ENCODE results near the gene OR4C15. TPM values are rescaled to one million over a fixed set of nuclear protein-coding genes. Genes with fewer than 3 reads are reported as not detected.

OR4C15 gene
- total RNA-seq, result not detected in 2 replicates

- no peaks in the 10 kb centered on the region for H3K36me3 Mint-ChIP-seq (ENCODE audit: low read depth)
- intact Hi-C loops (cut with micrococcal nuclease), result no loop called here
- no peak for DNase-seq
- no peaks in the 10 kb centered on the region for H3K27me3 Mint-ChIP-seq
- H3K27ac Mint-ChIP-seq, result no peak within 1 kb of the TSS
- H3K4me1 Mint-ChIP-seq, result no peaks in the 10 kb centered on the region
- peaks cover 24% of the 10 kb centered on the region for H3K9me3 Mint-ChIP-seq
- no peak within 1 kb of the TSS for H3K4me3 Mint-ChIP-seq
Measured at GRCh38 chr11:55554169-55554568, at the start of gene OR4C15. Gene OR4C15, plus strand, starts transcription at chr11:55554469. Its CDS starts 0 bp downstream, at chr11:55554469.

- Mint-ChIP-seq H3K4me3 (no peak within 1 kb of the TSS), H3K36me3 (ENCODE audit: low read depth) (no peaks in the 10 kb centered on the region), H3K4me1 (no peaks in the 10 kb centered on the region), H3K27me3 (no peaks in the 10 kb centered on the region), H3K9me3 (peaks cover 6% of the 10 kb centered on the region), H3K27ac (no peak within 1 kb of the TSS)
- DNase-seq, result no peak
- intact Hi-C loops (cut with micrococcal nuclease), result no loop called here
Measured at GRCh38 chr11:55571828-55572227, 17.6 kb downstream of the OR4C15 start, which contains the start of gene OR4C16. Gene OR4C16, plus strand, starts transcription at chr11:55572128. Its CDS starts 0 bp downstream, at chr11:55572128.

DNA sequence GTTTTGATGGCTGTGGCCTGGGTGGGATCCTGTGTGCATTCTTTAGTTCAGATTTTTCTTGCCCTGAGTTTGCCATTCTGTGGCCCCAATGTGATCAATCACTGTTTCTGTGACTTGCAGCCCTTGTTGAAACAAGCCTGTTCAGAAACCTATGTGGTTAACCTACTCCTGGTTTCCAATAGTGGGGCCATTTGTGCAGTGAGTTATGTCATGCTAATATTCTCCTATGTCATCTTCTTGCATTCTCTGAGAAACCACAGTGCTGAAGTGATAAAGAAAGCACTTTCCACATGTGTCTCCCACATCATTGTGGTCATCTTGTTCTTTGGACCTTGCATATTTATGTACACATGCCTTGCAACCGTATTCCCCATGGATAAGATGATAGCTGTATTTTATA is 18.3 kb downstream of the OR4C15 start:
- Mint-ChIP-seq H3K4me1 (no peaks in the 10 kb centered on the region), H3K27ac (no peak overlapping the region), H3K36me3 (ENCODE audit: low read depth) (no peaks in the 10 kb centered on the region), H3K4me3 (no peak overlapping the region), H3K27me3 (no peaks in the 10 kb centered on the region), H3K9me3 (peaks cover 6% of the 10 kb centered on the region)
- DNase-seq, result no peak
- intact Hi-C loops (cut with micrococcal nuclease), result no loop called here

Other genes with a start within 250 kb of the OR4C15 start
- not detected in 2 replicates for gene OR4A16, start 211.3 kb upstream of the OR4C15 start, total RNA-seq
- not detected in 2 replicates for gene OR4A15, start 186.5 kb upstream of the OR4C15 start, total RNA-seq
- not detected in 2 replicates for gene OR4C16, start 17.7 kb downstream of the OR4C15 start, total RNA-seq
- not detected in 2 replicates for gene OR4C11, start 53.2 kb downstream of the OR4C15 start, total RNA-seq
- gene OR4P4, start 80.6 kb downstream of the OR4C15 start, total RNA-seq, result not detected in 2 replicates
- not detected in 2 replicates for gene OR4S2, start 93.9 kb downstream of the OR4C15 start, total RNA-seq
- not detected in 2 replicates for gene OR4C6, start 107.7 kb downstream of the OR4C15 start, total RNA-seq
- not detected in 2 replicates for gene OR5D13, start 219.0 kb downstream of the OR4C15 start, total RNA-seq
- gene OR5D14, start 241.1 kb downstream of the OR4C15 start, total RNA-seq, result not detected in 2 replicates